Nephron (organoid): Measurements from ENCODE around the gene ODF2.

Source experiments
- H3K27ac Mint-ChIP-seq, 3 experiments: 2 replicates each; pipeline ENCODE4 v1.8.0; 2020; ENCODE audit warnings: mixed read lengths in 3 of 3, mild to moderate bottlenecking in 2 of 3, moderate library complexity in 1 of 3
- H3K27me3 Mint-ChIP-seq: 2 replicates; pipeline ENCODE4 v1.8.0; 2021; ENCODE audit warnings: low read depth, mild to moderate bottlenecking, moderate library complexity, mixed read lengths
- H3K36me3 Mint-ChIP-seq: 2 replicates; pipeline ENCODE4 v1.8.0; 2020; ENCODE audit warnings: low read depth, mixed read lengths
- H3K4me1 Mint-ChIP-seq: 2 replicates; pipeline ENCODE4 v1.8.0; 2020; ENCODE audit warnings: mixed read lengths
- H3K4me3 Mint-ChIP-seq, 3 experiments: 2 replicates each; pipeline ENCODE4 v1.8.0; 2020; ENCODE audit warnings: mild to moderate bottlenecking in 3 of 3, mixed read lengths in 3 of 3, moderate library complexity in 2 of 3
- H3K9me3 Mint-ChIP-seq: 2 replicates; pipeline ENCODE4 v1.8.0; 2020; ENCODE audit warnings: mixed read lengths
- CTCF ChIP-seq, 3 experiments: fragments of 200-600 bp; sonication (generic); IDR thresholded peaks; one replicate each; pipeline ENCODE4 v1.5.0; 2021; ENCODE audit warnings: antibody characterized with exemption in 3 of 3; ENCODE audit not compliant: unreplicated experiment in 3 of 3

The ODF2 gene

GRCh38 chr9:128448746-128449145 is 7.1 kb upstream of the ODF2 start:
- Mint-ChIP-seq H3K4me3 (no peak overlapping the region), H3K9me3 (peaks cover 3% of the 10 kb centered on the region), H3K4me1 (no peaks in the 10 kb centered on the region), H3K27me3 (no peaks in the 10 kb centered on the region), H3K36me3 (no peaks in the 10 kb centered on the region), H3K27ac (no peak overlapping the region)
- no peak for TF ChIP-seq CTCF (IDR thresholded peaks at IDR 0.05; ENCODE audit: unreplicated experiment in 3 of 3)

GRCh38 chr9:128454991-128455390 is 815 bp upstream of the ODF2 start:
- Mint-ChIP-seq H3K4me1 (no peaks in the 10 kb centered on the region), H3K27ac (peak overlapping the region in 2 of 3 experiments; percentile 56 to 77), H3K27me3 (no peaks in the 10 kb centered on the region), H3K4me3 (peak overlapping the region; percentile 93 to 94 (median 94)), H3K36me3 (peaks cover 9% of the 10 kb centered on the region), H3K9me3 (no peaks in the 10 kb centered on the region)
- no peak for TF ChIP-seq CTCF (IDR thresholded peaks at IDR 0.05; ENCODE audit: unreplicated experiment in 3 of 3)

GRCh38 chr9:128456613-128457061 is 831 bp downstream of the ODF2 start:
- Mint-ChIP-seq H3K9me3 (no peaks in the 10 kb centered on the region), H3K27ac (peak overlapping the region in 2 of 3 experiments; percentile 79 to 80), H3K4me1 (no peaks in the 10 kb centered on the region), H3K27me3 (no peaks in the 10 kb centered on the region), H3K4me3 (peak overlapping the region; percentile 94 to 96 (median 95)), H3K36me3 (peaks cover 25% of the 10 kb centered on the region)
- no peak for TF ChIP-seq CTCF (IDR thresholded peaks at IDR 0.05; ENCODE audit: unreplicated experiment in 3 of 3)

- peaks cover 31% of the 10 kb centered on the region for H3K36me3 Mint-ChIP-seq
- no peaks in the 10 kb centered on the region for H3K4me1 Mint-ChIP-seq
Measured at GRCh38 chr9:128457207-128457606, 1.4 kb downstream of the ODF2 start.

GRCh38 chr9:128459011-128459410 is 3.2 kb downstream of the ODF2 start:
- no peak for TF ChIP-seq CTCF (IDR thresholded peaks at IDR 0.05; ENCODE audit: unreplicated experiment in 3 of 3)
- peaks cover 43% of the 10 kb centered on the region for H3K36me3 Mint-ChIP-seq
- peak overlapping the region; percentile 36 to 73 (median 66) for H3K4me3 Mint-ChIP-seq
- no peak overlapping the region for H3K27ac Mint-ChIP-seq
- no peaks in the 10 kb centered on the region for H3K9me3 Mint-ChIP-seq
- no peaks in the 10 kb centered on the region for H3K4me1 Mint-ChIP-seq
- no peaks in the 10 kb centered on the region for H3K27me3 Mint-ChIP-seq

More at GRCh38 chr9:128457207-128457606, 1.4 kb downstream of the ODF2 start:
- no peak for TF ChIP-seq CTCF (IDR thresholded peaks at IDR 0.05; ENCODE audit: unreplicated experiment in 3 of 3)
- Mint-ChIP-seq H3K4me3 (peak overlapping the region; percentile 94 to 96 (median 95)), H3K9me3 (no peaks in the 10 kb centered on the region), H3K27ac (no peak overlapping the region), H3K27me3 (no peaks in the 10 kb centered on the region)

GRCh38 chr9:128469070-128469469 is 13.3 kb downstream of the ODF2 start:
- Mint-ChIP-seq H3K4me1 (no peaks in the 10 kb centered on the region), H3K27ac (no peak overlapping the region), H3K27me3 (peaks cover 1% of the 10 kb centered on the region), H3K4me3 (no peak overlapping the region), H3K9me3 (no peaks in the 10 kb centered on the region), H3K36me3 (peaks cover 28% of the 10 kb centered on the region)
- no peak for TF ChIP-seq CTCF (IDR thresholded peaks at IDR 0.05; ENCODE audit: unreplicated experiment in 3 of 3)
